Measurements from ENCODE around the gene WNT7B. TPM values are rescaled to one million over a fixed set of nuclear protein-coding genes. Genes with fewer than 3 reads are reported as not detected.

WNT7B gene
- total RNA-seq, 4 donors from 2014 or later = not detected

DNA sequence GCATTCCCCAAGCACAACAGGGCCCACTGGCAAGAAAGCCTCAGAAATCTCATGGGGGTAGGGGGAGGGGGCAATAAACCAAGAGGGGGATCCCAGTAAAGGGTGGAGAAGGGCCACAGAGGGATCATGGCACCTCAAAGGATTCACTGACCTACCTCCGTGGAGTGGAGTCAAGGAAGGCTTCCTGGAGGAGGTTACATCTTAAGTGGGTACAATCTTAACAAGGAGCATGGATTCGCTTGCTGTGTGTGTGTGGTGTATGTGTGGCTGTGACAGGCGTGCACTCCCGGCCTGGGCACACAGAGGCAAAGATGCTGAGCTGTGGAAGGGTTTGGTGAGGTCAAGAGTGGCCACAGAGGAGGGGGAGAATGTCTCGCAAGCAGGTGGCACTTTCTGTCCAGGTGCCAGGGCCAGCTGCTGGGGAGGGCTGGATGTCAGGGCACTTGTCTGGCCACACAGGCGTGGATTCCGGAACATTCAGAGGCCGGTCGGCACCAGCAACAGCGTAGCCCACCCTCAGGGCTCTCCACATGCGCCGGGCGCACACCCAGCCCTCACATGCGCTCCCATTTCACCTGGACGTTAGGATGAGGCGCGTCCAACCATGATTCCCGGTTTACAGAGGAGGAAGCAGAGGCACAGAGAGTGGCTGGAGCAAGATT, 43.3 kb downstream of the WNT7B start:
- TF ChIP-seq, protein P1, sequence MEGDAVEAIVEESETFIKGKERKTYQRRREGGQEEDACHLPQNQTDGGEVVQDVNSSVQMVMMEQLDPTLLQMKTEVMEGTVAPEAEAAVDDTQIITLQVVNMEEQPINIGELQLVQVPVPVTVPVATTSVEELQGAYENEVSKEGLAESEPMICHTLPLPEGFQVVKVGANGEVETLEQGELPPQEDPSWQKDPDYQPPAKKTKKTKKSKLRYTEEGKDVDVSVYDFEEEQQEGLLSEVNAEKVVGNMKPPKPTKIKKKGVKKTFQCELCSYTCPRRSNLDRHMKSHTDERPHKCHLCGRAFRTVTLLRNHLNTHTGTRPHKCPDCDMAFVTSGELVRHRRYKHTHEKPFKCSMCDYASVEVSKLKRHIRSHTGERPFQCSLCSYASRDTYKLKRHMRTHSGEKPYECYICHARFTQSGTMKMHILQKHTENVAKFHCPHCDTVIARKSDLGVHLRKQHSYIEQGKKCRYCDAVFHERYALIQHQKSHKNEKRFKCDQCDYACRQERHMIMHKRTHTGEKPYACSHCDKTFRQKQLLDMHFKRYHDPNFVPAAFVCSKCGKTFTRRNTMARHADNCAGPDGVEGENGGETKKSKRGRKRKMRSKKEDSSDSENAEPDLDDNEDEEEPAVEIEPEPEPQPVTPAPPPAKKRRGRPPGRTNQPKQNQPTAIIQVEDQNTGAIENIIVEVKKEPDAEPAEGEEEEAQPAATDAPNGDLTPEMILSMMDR (IDR thresholded peaks at IDR 0.05; ENCODE audit: low read depth) = no peak

DNA sequence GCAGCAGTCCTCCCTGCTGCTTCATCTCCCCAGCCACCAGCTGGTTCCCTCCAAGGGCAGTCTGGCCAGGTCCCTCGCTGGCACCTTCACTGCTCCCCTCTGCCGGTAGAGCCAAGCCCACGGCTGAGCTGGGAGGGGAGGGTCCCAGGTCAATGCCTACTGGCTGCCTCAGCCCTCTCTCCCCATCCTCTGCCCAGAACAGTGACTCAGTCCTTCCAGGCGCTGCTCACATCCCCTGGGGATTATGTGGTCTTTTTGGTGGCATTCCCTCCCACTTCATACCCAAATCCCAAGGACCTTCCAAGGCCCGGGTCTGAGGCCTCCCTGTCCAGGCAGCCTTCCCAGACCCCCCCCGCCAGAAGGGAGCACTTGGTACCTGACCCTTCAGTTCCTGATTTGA, 44.9 kb downstream of the WNT7B start:
- TF ChIP-seq, protein P1 (IDR thresholded peaks at IDR 0.05; ENCODE audit: low read depth) = no peak

- TF ChIP-seq, protein P1 (IDR thresholded peaks at IDR 0.05; ENCODE audit: low read depth) = no peak
These were observed 45.9 kb downstream of the WNT7B start for GRCh38 chr22:45931042-45931441.

DNA sequence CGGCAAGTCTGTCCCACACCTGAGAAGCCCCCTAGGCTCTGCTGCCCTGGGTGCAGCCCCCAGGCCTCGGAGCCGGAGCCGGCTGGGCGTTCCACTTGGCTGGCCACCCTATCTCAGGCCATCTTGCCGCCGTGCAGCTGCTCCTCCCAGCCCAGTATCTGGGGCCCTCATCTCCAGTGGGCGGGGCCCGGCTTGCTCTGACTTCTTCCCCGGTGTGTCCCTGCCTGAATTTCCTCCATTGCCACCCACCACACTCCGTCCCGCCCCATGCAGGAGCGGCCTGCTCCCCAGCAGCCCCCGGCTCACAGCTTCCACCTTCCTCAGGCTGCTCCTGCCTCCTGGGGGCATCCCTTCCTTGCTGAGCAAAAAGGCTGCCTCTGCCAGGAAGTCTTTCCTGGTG, 46.6 kb downstream of the WNT7B start:
- TF ChIP-seq, protein P1 (IDR thresholded peaks at IDR 0.05; ENCODE audit: low read depth) = no peak

- TF ChIP-seq, protein P1 (IDR thresholded peaks at IDR 0.05; ENCODE audit: low read depth) = no peak
These were observed 47.3 kb downstream of the WNT7B start for GRCh38 chr22:45929649-45930048.

DNA sequence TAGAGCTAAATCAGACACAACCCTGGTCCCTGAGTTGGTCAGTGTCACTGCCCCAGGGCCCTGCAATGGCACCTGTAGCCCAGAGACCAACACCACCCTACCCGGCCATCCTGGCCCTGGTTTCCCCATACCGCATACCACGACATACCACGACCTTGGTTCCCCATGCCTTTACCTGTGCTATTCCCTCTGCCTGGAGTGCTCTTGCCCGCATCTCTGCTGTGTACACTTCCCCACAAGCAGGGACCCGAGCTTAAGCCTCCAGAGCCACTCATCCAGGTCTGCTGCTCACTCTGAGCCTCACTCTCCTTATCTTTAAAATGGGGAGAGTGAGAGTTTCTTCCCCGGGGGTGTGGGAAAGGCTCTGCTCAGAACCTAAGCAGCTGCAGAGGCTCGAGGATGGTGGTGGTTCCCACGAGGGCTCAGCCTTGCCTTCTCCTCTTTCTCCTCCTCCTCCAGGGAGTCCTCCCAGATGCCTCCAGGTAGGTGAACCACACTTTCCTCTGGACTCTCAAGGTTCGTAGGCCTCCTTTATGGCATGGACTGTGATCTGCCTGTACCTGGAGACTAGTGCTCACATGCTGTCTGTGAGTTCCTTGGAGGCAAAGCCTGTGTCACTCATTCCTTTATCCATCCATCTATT, 48.1 kb downstream of the WNT7B start:
- TF ChIP-seq, protein P1 (IDR thresholded peaks at IDR 0.05; ENCODE audit: low read depth) = no peak

DNA sequence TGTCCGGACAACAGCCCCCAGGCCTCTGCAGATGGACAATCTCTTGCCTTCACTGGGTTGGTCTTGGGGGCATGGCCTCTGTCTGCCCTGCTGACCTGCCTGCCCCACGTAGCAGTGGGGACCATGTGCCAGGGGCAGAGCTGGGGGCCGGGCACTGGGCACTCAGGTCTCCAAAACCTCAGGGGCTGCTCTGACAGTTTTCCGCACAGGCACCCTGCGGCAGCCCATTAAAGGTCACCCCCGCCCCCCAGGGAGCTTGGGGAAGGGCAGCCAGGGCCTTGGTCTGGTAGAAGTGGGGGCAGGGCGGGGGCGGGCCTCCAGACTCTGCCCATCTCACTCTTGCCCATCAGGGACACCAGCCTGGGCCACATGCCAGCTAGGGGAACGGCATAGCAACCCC, 49.9 kb downstream of the WNT7B start:
- TF ChIP-seq, protein P1 (IDR thresholded peaks at IDR 0.05; ENCODE audit: low read depth) = no peak

Data from subcutaneous adipose tissue (tissue), 4 donors.